HG02678 (cell line): ENCODE measurements around the gene ZNF219.

ENCODE experiments used
- ATAC-seq: cut with Tn5 transposase; IDR thresholded peaks from one replicate; pipeline ENCODE4 v1.9.1; 2021; ENCODE audit warnings: mild to moderate bottlenecking, moderate library complexity; ENCODE audit not compliant: unreplicated experiment

The ZNF219 gene

DNA sequence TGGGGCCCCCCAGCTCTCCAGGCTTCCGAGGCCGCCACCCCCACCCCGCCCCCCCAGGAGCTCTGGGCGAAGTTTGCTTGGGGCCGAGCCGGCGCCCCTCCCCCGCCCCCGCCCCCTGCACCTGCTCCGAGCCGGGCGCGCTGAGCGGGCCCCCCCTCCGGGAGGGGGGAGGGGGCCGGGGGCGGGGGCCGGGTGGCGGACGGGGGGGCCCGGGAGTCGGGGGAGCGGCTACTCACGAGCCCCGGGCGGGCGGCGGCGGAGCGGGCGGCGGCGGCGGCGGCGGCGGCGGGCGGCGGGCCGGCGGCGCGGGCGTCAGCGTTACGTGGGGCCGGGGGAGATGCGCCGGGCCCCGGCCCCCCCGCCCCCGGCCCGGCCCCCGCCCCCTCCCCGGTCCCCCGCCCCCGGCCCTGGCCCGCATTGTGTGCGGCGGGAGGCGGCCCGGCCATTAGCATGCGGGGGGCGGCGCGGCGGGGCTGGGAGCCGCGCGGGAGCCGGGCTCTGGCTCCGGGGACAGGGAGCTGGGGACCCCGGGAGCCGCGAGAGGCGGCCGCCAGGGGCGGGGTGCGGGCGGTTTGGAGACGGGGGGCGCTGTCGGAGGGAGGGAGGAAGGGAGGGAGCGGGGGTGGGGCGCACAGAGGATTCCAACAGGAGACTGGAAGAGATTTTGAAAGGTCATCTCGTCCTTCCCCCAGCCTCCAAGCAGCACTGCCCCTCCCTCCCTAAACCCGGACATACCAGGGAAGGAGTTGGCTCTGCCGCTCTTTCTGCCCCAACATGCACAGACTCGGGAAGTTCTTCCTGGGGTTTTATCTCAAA lies at the start of gene ZNF219:
TSS of gene ZNF219 (minus strand) at position 580 of the 816 bp plus-strand sequence. CDS start 5,064 bp downstream, outside the sequence.
- ATAC-seq = no peak

- ATAC-seq = no peak
Observed at GRCh38 chr14:21145437-21145836, 47.0 kb upstream of the ZNF219 start.

DNA sequence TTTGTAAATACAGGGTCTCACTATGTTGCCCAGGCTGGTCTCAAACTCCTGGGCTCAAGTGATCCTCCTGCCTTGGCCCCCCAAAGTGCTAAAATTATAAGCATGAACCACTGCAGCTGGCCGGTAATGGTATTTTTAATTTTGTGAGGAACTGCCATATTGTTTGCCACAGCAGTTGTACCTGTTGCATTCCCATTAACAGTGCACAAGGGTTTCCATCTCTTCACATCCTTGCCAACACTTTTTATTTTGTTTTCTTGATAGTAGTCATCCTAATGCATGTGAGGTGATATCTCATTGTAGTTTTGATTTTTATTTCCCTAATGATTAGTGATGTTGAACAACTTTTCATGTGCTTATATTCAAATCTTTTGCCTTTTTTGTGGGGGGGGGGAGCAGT lies 43.9 kb upstream of the ZNF219 start:
- ATAC-seq = no peak

DNA sequence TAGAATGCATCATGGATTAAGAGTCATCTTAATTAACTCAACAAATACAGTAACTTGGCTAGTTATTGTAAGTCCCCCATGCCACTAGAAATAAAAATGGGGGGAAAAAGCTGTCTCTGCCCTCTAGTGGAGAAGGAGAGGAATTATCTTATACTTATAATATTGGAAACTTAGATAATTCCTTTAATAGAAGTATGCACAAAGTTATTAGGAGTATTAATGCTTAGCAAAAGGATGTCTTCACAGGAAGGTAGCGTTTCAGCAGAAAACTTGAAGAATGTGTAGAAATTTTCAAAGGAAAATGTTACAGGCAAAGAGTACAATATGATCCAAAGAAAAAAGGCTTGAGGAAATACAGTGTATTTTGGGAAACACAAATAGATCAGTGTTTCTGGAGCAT lies 37.6 kb upstream of the ZNF219 start:
- ATAC-seq = no peak

DNA sequence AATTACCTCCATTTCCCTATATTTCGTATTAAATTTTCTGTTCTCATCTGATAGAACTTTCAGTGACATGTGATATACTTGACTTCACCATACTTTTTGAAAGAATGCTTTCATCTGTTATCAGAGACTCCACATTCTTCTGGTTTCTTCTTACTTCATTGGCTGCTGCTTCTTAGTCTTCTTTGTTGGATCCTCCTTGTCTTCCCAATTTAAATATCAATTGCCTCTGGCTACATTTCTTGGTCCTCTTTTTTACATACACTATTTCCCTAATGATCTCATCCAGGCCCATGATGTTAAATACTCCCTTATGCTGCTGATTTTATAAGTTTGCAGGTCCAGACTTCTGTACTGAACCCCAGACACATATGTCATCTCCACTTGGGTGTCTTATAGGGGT lies 35.4 kb upstream of the ZNF219 start:
- no peak for ATAC-seq

GRCh38 chr14:21123429-21123828 lies 25.0 kb upstream of the ZNF219 start:
- ATAC-seq = no peak

DNA sequence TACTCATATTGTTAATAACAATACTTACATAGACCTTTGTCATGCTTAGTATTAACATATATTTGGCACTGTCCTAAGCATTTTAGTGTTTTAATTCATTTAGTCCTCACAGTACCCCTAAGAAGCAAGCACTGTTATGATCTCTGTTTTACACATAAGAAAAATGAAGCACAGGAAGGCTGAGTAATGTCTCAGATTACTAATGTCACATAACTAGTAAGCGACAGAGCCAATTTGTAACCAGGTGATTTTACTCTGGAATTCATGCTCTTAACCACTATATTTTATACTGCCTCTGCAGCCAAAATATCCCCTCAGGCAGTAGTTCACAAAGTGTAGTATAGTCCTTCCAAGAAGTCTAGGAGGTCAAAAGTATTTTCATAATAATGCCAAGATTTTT lies 22.7 kb upstream of the ZNF219 start:
- ATAC-seq = no peak

DNA sequence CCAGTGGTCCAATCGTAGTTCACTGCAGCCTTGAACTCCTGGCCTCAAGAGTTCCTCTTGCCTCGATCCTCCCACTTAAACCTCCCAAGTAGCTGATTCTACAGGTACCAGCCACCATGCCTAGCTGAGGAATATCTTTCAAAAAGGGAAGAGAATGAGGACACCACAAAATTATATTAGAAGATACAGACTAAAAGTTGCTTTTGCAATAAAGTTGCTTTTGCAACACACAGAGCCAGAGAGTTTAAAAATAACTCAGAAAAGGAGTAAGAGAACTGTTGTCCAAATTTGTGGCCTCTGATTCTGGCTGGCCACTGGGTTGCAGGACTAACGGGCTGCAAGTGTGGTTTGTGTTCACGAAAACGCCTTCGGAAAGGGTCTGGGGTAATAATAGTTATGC lies 22.2 kb upstream of the ZNF219 start:
- no peak for ATAC-seq

DNA sequence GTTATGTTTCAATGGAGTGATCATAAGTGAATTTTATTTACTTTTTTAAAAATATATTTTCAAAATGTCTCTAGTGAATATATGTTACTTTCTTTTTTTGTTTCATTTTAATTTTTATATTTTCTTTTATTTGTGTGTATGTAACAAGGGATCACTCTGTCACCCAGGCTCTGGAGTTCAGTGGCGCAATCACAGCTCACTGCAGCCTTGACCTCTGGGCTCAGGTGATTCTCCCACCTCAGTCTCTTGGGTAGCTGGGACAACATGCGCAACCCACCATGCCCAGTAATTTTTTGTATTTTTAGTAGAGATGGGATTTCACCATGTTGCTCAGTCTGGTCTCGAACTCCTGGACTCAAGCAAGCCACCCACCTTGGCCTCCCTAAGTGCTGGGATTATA lies 20.5 kb upstream of the ZNF219 start:
- no peak for ATAC-seq

DNA sequence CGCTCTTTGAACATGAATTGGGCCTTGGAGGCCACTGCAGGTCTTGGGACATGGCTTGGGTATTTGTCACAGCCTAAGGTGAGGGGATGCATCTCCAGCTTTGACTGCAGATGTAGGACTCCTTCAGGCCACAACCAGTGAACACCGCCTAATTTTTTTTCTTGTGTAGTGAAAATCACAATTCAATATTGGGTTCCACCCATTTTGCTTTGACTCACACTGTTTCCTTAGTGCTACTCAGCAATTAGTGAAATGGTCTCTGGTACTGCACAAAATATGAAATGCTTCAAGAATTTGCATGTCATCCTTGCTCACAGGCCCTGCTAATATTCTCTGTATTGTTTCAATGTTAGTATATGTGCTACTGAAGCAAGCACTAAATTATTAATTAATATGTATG lies 14.9 kb upstream of the ZNF219 start:
- no peak for ATAC-seq

DNA sequence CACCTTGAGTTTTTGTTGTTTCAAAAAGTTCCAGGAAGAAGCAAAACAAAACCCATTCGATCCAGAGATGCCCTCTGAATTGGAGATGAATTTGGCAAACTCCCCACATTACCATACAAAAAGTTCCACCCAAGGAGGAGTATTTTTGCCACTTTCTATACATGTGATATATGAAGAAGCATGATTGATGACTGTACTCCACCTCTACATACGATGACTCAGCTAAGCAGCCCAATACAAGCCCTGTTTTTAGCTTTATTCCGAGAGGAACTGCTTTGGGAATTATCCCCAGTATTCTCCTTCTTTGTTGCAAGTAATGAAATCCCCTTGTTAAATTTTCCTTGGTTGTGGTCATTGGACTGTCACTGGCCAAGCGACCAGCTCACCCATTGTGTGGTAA lies 13.8 kb upstream of the ZNF219 start:
- ATAC-seq = no peak

GRCh38 chr14:21109377-21110138 lies 11.1 kb upstream of the ZNF219 start:
- ATAC-seq = peak; percentile 44

- no peak for ATAC-seq
Observed at GRCh38 chr14:21108791-21109190, 10.3 kb upstream of the ZNF219 start.

- ATAC-seq = no peak
Observed at GRCh38 chr14:21107283-21107800, 8.9 kb upstream of the ZNF219 start.

DNA sequence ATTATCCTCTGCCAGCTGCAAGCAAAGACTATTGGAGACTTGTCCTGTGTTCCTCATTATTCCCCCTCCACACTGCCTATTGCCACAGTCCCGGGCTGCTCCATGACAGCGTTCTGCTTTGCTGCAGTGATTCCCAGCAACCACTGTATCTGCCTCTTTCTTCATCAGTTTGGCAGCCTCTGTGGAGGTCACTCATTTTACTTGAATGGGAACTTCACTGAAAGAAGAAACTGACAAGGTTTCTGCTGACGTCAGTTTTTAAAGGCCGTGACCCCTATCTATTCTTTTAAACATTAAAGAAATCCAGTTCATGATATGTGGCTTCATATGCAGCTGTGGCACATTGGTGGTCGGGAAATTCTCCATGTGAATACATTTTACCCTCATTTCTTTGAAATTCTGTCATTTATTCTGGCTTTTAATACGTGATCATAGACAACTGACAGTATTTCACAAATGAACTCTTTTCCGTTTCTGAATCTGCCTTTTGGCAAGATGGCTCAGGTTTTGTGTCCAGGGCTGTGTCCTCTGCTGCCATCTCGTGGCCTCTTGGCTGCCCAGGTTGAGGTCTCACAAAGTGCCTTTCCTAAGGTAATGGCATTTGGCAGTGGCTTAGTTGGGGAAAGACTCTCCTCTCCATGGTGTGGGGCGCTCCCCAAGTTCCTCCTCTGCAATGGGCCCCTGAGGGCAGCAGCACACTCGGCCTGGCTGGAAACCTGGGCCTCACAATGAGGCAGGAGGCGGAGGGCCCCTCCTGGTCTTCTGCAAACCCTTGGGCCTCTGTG lies 8.2 kb upstream of the ZNF219 start:
- ATAC-seq = no peak

DNA sequence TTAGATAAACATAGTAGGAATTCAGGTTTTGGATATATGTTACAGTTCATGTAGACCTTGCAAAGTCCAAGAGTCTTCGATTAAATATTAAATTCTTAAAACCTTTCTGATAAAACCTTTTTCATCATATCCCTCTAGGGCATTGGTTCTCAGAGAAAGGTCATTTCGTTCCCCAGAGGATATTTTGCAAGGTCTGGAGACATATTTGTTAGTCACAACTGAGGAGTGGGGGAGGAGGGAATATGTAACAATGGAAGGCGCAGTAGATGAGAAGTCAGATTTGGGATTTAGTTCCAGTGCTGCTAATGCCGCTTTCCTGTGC lies 7.7 kb upstream of the ZNF219 start:
- ATAC-seq = no peak

- ATAC-seq = no peak
Observed at GRCh38 chr14:21105095-21105494, 6.6 kb upstream of the ZNF219 start.

DNA sequence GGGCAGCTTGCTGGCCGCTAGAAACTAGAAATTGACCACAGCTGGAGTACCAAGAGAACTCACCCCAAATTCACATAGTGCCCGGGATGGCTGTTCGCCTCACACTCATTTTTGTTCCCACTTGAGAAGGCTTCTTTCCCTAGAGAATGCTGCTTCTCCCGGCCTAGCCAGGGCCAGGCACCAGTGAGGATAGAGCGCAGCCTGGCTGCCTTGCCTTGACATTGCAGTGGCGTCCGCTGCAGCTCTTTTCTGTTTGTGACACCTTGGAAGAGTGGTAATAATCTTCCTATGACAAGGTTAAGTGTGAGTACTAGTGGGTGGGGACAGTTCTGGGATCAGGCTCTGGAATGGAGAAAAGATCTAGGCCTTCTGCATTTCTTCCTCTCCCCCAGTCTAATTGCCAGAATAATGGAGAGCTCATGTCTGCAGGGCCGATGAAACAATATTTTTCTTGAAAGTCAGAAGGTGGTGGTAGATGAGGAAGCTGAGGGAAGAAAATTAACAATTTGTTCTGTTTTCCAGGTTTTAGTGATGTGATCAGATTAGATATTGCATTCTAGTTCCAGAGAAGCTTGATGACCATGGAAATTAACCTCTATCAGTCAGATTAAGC lies 6.1 kb upstream of the ZNF219 start:
- ATAC-seq = peak; percentile 34

- peak; percentile 87 for ATAC-seq
Observed at GRCh38 chr14:21103710-21104447, 5.4 kb upstream of the ZNF219 start.

DNA sequence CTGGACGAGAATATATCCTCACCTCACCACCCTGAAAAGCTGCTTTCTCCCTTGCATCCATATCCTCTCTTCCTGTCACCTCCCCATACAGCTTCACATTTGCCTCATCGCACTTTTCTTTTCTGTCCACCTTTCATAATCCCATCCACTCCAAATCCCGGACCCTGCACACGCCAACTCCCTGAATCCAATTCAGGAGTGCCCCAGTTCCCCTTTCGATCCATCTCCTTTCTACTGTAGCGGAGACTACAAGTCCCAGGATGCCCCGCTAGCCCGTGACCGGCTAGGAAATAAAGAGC lies 4.9 kb upstream of the ZNF219 start:
- peak; percentile 1 for ATAC-seq
